ENCODE data around the gene TBATA. TPM values are rescaled to one million over a fixed set of nuclear protein-coding genes. Genes with fewer than 3 reads are reported as not detected.
"Not testable (repeated sequence)": the region's sequence is repeated elsewhere in the genome, so short reads cannot be mapped to it uniquely, and the experiment has no call there.

The TBATA gene
- polyA plus RNA-seq, 1 donor (not counting 4 experiments of a cell fraction or from before 2014, with no cell fraction given) = not detected

DNA sequence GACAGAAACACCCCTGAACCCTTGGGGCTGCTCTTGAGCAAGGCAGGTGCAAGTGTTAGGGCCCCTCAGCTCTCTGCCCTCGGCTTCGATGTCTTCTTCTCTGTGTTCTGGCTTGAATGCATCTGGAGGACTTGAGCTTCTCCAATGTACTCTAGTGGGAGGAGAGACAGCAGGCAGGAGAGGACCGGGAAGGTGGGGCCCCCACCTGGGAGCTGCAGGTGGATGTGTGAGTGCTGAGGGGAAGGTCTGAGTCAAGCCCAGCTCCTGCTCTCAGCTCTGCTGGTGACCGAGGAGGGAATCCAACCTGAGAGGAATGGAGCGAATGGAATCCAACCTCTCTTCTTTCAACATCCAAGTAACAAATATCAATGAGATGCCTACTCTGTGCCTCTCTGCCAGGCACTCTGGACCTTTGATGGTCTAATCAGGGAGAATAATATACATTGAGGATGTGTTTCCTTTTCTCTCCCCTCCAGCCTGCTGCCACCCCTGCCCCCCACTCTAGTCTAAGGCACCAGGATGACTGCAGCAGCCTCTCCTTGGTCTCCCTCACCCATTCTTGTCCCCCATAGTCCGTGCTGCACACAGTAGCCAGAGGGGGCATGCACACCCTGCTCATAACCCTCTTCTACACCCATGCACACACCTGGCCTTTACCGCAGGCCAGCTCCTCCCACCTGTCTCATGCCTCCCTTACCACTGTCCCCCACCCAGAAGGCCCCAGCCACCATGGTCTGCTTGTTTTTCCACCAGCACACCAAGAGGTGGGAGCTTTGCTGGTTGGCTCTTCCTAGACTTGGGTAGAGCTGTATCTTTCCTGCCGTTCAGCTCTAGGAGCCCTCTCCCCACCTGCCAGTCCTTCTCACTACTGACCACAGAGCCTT, 13.6 kb downstream of the TBATA start:
- Histone ChIP-seq H2AFZ (ENCODE audit: control insufficient read depth, low read length) (no peak overlapping the region), H3K27ac (ENCODE audit: control insufficient read depth, insufficient read depth, low read length) (no peak overlapping the region), H3K9me1 (ENCODE audit: control insufficient read depth, extremely low read depth, insufficient read depth, low read length) (no peaks in the 10 kb centered on the region), H3K4me1 (ENCODE audit: control insufficient read depth, extremely low read depth, insufficient read depth, low read length) (no peaks in the 10 kb centered on the region), H3K4me3 (ENCODE audit: control insufficient read depth in 2 of 3, extremely low read depth in 1 of 3, insufficient read depth in 2 of 3, low read depth in 1 of 3, low read length in 3 of 3) (no peak overlapping the region), H3K27me3 (ENCODE audit: control insufficient read depth, extremely low read depth, insufficient read depth, low read length) (peaks cover 16% of the 10 kb centered on the region), H3K36me3 (ENCODE audit: control insufficient read depth in 2 of 2, extremely low read depth in 1 of 2, insufficient read depth in 2 of 2, low read length in 2 of 2) (no peaks in the 10 kb centered on the region), H3K9me3 (ENCODE audit: control insufficient read depth, low read depth, low read length) (no peaks in the 10 kb centered on the region), H3K9ac (ENCODE audit: control insufficient read depth, extremely low read depth, insufficient read depth, low read length) (no peak overlapping the region), H3K79me2 (ENCODE audit: control insufficient read depth, insufficient read depth, low read length) (no peaks in the 10 kb centered on the region), H4K20me1 (ENCODE audit: control insufficient read depth, extremely low read depth, insufficient read depth, low read length) (no peaks in the 10 kb centered on the region), H3K4me2 (ENCODE audit: control insufficient read depth, extremely low read depth, insufficient read depth, low read depth, low read length) (no peak overlapping the region)
- no peak for FAIRE-seq
- TF ChIP-seq, protein P1, sequence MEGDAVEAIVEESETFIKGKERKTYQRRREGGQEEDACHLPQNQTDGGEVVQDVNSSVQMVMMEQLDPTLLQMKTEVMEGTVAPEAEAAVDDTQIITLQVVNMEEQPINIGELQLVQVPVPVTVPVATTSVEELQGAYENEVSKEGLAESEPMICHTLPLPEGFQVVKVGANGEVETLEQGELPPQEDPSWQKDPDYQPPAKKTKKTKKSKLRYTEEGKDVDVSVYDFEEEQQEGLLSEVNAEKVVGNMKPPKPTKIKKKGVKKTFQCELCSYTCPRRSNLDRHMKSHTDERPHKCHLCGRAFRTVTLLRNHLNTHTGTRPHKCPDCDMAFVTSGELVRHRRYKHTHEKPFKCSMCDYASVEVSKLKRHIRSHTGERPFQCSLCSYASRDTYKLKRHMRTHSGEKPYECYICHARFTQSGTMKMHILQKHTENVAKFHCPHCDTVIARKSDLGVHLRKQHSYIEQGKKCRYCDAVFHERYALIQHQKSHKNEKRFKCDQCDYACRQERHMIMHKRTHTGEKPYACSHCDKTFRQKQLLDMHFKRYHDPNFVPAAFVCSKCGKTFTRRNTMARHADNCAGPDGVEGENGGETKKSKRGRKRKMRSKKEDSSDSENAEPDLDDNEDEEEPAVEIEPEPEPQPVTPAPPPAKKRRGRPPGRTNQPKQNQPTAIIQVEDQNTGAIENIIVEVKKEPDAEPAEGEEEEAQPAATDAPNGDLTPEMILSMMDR (optimal IDR thresholded peaks at IDR 0.05 in 1 of 3, IDR thresholded peaks at IDR 0.05 in 1 of 3, conservative IDR thresholded peaks at IDR 0.05 in 1 of 3; ENCODE audit: extremely low read depth in 1 of 3, insufficient read depth in 2 of 3, low read length in 3 of 3) = no peak
- no peak for TF ChIP-seq EZH2 (IDR thresholded peaks at IDR 0.05; ENCODE audit: low read length)
- dilution Hi-C loops (cut with MboI; ENCODE audit: extremely low pct_ligation_motif_present, low sequenced_read_pairs) = no loop called here
- DNase-seq (ENCODE audit: low read depth, low spot score) = no peak

DNA sequence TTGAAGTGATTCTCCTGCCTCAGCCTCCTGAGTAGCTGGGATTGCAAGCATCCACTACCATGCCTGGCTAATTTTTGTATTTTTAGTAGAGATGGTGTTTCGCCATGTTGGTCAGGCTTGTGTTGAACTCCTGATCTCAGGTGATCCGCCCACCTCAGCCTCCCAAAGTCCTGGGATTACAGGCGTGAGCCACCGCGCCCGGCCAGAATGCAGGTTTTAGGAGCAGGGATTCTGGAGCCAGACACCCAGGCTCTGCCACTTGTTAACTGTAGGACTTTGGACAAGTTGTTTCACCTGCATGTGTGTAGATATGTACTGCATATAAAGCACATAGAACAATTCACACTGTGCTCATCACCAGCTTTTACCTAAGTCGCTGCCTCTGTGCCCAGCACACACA, 14.7 kb downstream of the TBATA start:
- not testable (repeated sequence) for H3K9me1 ChIP-seq (ENCODE audit: control insufficient read depth, extremely low read depth, insufficient read depth, low read length); FAIRE-seq
- peaks cover 16% of the 10 kb centered on the region for H3K27me3 ChIP-seq (ENCODE audit: control insufficient read depth, extremely low read depth, insufficient read depth, low read length)

More for the DNA sequence above, 14.7 kb downstream of the TBATA start:
- H3K27ac ChIP-seq (ENCODE audit: control insufficient read depth, insufficient read depth, low read length); H4K20me1 ChIP-seq (ENCODE audit: control insufficient read depth, extremely low read depth, insufficient read depth, low read length); H3K36me3 ChIP-seq (ENCODE audit: control insufficient read depth in 2 of 2, extremely low read depth in 1 of 2, insufficient read depth in 2 of 2, low read length in 2 of 2); dilution Hi-C loops (cut with MboI; ENCODE audit: extremely low pct_ligation_motif_present, low sequenced_read_pairs); H3K9me3 ChIP-seq (ENCODE audit: control insufficient read depth, low read depth, low read length); H3K9ac ChIP-seq (ENCODE audit: control insufficient read depth, extremely low read depth, insufficient read depth, low read length); H3K4me1 ChIP-seq (ENCODE audit: control insufficient read depth, extremely low read depth, insufficient read depth, low read length); H3K4me2 ChIP-seq (ENCODE audit: control insufficient read depth, extremely low read depth, insufficient read depth, low read depth, low read length); DNase-seq (ENCODE audit: low read depth, low spot score); H3K4me3 ChIP-seq (ENCODE audit: control insufficient read depth in 2 of 3, extremely low read depth in 1 of 3, insufficient read depth in 2 of 3, low read depth in 1 of 3, low read length in 3 of 3); H3K79me2 ChIP-seq (ENCODE audit: control insufficient read depth, insufficient read depth, low read length); H2AFZ ChIP-seq (ENCODE audit: control insufficient read depth, low read length): not testable (repeated sequence)
